ENCODE results near the gene ENTREP3.

Gene ENTREP3

GRCh38 chr1:155277902-155278688 is 22.8 kb upstream of the ENTREP3 start:
- peak; percentile 76 for DNase-seq

- peak; percentile 99 for DNase-seq
Observed at GRCh38 chr1:155277070-155277901, 22.0 kb upstream of the ENTREP3 start, which contains the start of gene HCN3. Gene HCN3 (plus strand): TSS chr1:155277463. CDS start chr1:155277591, 128 bp downstream.

GRCh38 chr1:155273343-155274245 is 18.3 kb upstream of the ENTREP3 start, which contains the start of gene CLK2:
Gene CLK2 (minus strand): TSS chr1:155273504. CDS start chr1:155270977, 2,527 bp downstream.
- DNase-seq, result peak; percentile 98

DNA sequence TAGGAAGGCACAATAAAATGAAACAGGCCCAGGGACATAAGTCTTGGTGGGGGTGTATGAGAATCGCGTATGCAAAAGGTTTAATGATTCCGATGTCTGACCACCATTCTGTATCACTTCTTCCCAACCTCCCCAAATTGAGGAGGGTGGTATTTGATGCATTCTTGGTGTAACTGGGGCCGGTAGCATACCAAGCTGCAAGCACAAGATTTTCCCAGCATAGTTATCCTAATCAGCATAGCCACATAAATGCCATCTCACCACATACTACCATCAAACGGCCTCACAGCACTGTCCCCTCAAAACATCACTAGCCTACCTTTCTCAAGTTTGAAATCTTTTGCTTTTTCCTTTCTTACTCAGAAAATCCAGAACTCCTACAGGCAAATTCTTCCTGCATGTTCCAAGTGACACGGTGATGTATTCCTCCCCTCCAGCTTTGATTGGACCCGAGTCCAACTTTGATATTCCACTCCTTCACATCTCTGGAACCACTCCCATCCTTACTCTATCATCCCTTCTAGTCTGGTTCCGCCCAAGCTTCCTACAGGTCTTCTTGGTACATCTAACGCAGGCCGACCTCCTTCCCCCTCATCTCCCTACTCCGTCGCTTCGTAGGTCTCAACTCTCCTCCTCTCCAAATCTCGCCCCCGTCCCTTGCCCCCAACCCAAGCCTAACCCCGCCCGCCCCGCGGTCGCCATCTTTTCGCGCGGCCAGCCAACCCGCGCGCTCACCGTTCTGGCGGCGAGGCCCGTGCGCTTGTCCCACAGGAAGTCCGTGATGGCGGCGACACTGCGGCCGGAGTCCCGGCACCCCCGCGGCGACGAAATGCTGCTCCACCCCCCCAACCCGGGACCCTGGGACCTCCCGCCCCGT is 17.4 kb upstream of the ENTREP3 start:
- no peak for DNase-seq

DNA sequence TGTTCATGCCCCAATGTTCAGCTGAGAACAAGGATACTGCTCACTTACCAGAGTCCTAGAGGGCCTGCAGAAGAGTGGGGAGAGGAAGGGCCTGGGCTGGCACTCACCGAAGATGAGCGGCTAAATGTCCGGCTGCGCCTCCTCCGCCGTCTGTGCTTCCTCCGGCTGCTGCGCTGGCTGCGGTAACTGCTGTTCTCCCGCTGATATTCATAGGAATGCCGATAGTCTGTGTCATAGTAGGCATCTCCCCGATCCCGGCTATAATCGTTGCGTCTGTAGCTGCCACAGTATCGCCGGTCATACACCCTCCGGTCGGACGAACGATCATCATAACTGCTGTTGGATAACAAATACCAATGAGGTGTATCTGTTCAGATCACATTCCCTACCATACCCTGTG is 14.1 kb upstream of the ENTREP3 start:
- no peak for DNase-seq

- no peak for DNase-seq
Observed at GRCh38 chr1:155268630-155269029, 13.3 kb upstream of the ENTREP3 start.

DNA sequence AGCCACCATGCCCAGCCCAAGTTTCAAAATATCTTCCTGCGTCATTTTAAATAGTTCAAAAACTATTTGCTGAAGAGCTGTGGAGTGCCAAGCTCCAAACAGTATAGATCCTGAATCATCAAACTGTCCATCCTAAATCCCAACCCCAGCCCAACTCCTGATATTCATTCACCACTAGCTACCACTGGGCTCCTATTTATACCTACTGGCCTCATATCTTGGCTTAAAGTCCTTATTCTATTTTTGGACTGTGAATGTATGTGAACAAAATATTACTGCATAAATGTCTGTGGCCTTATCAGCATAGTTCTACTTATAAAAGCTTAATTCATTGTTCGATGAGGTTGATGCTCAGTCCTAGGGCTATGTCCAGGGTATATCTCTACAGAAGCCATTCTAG is 12.1 kb upstream of the ENTREP3 start:
- no peak for DNase-seq

- no peak for DNase-seq
Observed at GRCh38 chr1:155266553-155266952, 11.3 kb upstream of the ENTREP3 start.

DNA sequence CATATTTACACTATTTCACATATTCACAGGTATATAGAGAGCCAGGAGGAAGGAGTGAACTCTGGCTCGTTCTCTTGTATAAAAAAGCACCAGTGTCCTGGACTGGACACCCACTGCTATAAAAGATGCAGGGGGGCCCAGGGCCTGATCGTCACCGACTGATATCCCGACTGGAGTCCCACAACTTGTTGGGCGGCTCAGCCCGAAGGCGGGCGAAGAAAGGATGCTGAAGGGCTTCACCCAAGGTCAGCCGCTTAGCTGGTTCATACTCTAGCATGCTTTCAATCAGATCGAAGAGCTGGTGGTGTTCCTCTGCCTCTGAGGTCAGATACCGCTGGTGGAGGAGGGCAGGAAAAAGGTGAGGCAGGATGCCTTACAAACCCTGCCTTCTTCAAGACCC is 7.8 kb upstream of the ENTREP3 start:
- no peak for DNase-seq

DNA sequence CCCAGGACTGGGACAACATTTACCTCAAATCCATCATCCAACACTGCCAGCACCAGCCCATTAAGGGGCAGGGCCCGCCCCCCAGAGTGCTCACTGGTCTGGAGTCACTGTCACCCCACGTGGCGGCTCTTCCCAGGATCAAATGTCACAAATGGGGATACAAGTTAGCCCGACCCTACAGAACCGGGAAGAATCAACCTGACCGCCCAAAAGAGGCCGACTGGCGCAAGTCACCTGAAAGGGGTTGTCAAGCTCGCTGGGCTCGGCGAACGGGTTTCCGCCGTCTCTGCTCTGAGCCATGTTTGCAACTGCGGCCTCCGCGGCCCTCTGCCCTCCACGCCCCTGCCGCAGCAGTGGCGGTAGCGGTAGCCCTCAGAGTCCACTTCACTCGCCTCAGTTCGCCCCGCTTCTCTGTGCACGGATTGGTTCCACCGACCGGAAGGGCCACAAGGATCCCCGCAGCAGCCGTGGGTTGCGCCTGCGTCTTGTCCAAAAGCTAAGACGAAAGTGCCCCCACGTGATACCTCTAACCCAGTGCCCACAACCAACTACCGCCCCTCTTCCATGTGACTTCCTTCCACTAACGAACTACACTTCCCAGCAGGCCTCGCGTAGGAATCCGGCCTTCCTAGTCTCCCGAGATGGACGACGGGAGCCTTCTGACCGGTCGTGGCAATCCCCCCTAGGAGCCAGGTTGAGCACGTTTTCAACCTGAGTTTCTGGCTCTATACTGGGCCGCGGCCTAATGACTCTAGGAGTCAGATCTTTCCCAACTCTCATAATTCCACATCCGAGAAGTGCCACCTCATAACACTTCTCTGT is 6.8 kb upstream of the ENTREP3 start, which contains the start of gene SCAMP3:
Gene SCAMP3, minus strand, starts transcription at position 509 of the 822 bp plus-strand sequence. Its CDS starts 209 bp downstream, at position 300.
- peak; percentile 88 for DNase-seq

GRCh38 chr1:155261493-155261851 is 6.2 kb upstream of the ENTREP3 start:
- peak; percentile 13 for DNase-seq

DNA sequence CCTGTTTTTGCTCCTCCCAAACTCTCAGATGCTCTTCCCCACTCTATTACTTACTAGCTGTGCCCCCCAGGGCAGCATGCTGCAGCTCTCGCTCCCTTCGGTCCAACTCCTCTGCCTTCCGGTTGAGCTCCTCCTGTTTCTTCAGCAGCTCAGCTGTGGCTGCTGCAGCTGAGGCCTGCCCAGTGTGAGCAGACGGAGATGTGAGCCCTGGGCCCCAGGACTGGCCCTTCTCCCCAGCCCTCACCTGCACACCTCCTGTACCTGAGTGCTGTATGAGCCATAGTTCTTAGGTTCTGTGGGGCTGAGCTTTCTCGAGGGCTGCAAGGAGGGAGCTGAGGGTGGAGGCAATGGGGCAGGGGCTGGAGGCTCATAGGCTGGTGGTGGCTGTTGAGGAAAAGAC is 5.0 kb upstream of the ENTREP3 start:
- DNase-seq, result no peak

- DNase-seq, result no peak
Observed at GRCh38 chr1:155256058-155256852, 972 bp upstream of the ENTREP3 start.

DNA sequence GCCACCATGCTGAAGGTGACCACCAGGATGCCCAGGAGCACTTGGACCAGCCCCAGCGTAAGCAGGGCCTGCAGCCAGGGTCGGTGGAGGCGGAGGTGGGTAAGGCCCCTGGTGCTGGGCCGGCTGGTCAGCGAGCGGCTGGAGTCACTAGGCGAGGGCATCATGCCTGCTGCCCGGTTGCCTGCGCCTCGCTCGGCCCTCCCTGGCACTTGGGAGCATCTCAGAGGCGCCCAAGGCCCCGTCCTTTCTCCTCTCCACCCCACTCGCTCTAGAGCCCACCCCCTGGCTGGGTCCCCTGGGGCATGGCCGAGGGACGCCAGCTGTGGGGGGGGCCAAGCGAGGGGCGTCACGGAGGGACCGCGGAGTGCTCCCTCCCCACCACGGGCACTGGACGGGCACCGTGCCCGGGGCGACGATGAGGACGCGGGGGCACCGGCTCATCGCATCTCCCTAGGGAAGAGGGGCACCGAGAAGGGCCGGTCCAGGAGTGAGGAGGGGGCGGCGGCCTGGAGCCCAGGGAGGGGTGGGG is 505 bp downstream of the ENTREP3 start:
- DNase-seq, result no peak

- DNase-seq, result no peak
Observed at GRCh38 chr1:155254228-155254713, 1.0 kb downstream of the ENTREP3 start.

DNA sequence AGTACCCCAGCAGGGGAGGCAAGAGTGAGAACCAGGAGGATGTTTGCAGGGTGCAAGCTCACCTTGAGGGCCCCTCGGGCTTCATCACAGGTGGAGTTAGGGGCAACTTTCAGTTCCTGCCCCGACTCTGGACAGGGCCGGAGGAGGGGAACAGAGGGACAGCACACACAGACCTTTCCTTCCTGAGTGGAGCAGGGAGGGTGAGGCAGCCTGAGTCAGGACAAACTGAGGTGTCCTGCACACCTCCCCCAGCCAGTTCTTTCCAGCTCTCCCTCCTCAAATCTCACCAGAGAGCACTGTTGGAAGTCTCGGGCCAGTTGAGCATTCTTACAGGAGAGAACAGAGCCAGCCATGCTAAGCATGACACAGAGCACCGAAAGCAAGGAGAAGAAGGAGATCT is 1.5 kb downstream of the ENTREP3 start:
- DNase-seq, result no peak

DNA sequence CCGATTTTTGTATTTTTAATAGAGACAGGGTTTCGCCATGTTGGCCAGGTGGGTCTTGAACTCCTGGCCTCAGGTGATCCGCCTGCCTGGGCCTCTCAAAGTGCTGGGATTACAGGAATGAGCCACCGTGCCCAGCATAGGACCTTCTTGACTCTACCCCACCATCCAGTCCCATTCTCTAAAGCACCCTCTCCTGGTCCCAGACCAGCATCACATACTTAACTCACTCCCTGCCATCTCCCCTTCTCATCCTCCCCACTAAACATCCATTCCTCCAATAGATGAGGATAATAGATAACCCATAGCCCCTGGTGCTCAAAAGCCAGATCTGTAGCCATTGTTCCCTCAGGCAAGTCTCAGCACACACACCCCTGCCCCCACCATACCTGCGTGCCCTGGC is 2.1 kb downstream of the ENTREP3 start:
- DNase-seq, result no peak

DNA sequence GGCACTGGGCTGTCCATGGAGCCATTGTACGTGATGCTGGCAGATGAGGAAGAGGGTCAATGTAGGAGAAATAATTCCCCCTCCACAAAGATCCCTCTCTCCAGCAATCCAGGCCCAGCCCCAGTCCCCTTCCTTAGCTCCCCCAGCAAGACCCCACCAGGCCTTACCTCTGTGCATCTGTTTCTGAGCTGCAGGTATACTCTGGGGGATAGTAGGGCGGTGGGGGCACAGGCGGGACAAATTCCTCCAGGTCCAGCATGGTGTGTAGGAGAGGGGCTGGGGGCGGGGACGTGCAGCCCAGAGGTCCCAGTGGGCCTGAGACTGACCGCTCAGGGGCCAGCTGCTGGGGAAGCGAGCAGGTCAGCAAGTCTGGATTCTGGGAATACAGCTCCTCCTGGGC is 3.7 kb downstream of the ENTREP3 start:
- no peak for DNase-seq

Measured in CD4-positive, alpha-beta T cell treated with Interleukin-17A for 4 hours (primary cell).